Measurements from ENCODE around the gene PPP3CA.

Gene PPP3CA

GRCh38 chr4:101347267-101347556, at the start of gene PPP3CA:
TSS of gene PPP3CA (minus strand) at chr4:101347526.
- peak in 1 of 2 donors; percentile 61 for DNase-seq

GRCh38 chr4:101393256-101393655, 45.9 kb upstream of the PPP3CA start:
- no peak for DNase-seq

GRCh38 chr4:101370663-101371210, 23.4 kb upstream of the PPP3CA start:
- no peak for DNase-seq

GRCh38 chr4:101367201-101367600, 19.9 kb upstream of the PPP3CA start:
- DNase-seq: no peak

GRCh38 chr4:101366331-101366730, 19.0 kb upstream of the PPP3CA start:
- DNase-seq: no peak

GRCh38 chr4:101357751-101358150, 10.4 kb upstream of the PPP3CA start:
- no peak for DNase-seq

GRCh38 chr4:101356928-101357327, 9.6 kb upstream of the PPP3CA start:
- DNase-seq: no peak

GRCh38 chr4:101355767-101356702, 8.7 kb upstream of the PPP3CA start:
- DNase-seq: no peak

GRCh38 chr4:101355246-101355645, 7.9 kb upstream of the PPP3CA start:
- no peak for DNase-seq

GRCh38 chr4:101349801-101350064, 2.4 kb upstream of the PPP3CA start:
- DNase-seq: no peak

- no peak for DNase-seq
These were observed 1.9 kb upstream of the PPP3CA start for GRCh38 chr4:101348995-101349800.

- peak in 1 of 2 donors; percentile 11 for DNase-seq
These were observed 1.1 kb upstream of the PPP3CA start for GRCh38 chr4:101348367-101348827.

GRCh38 chr4:101347557-101348366, 436 bp upstream of the PPP3CA start:
- DNase-seq: peak; percentile 89 to 98

GRCh38 chr4:101346351-101347266, 717 bp downstream of the PPP3CA start:
- DNase-seq: peak; percentile 27 to 47

GRCh38 chr4:101345596-101346350, 1.6 kb downstream of the PPP3CA start:
- DNase-seq: peak; percentile 21 to 23

GRCh38 chr4:101345271-101345595, 2.1 kb downstream of the PPP3CA start:
- DNase-seq: peak in 1 of 2 donors; percentile 11

- DNase-seq: no peak
These were observed 8.0 kb downstream of the PPP3CA start for GRCh38 chr4:101339332-101339731.

GRCh38 chr4:101337688-101338087, 9.6 kb downstream of the PPP3CA start:
- DNase-seq: no peak

- no peak for DNase-seq
These were observed 12.3 kb downstream of the PPP3CA start for GRCh38 chr4:101334963-101335572.

GRCh38 chr4:101332424-101332823, 14.9 kb downstream of the PPP3CA start:
- DNase-seq: no peak

- no peak for DNase-seq
These were observed 16.3 kb downstream of the PPP3CA start for GRCh38 chr4:101331017-101331416.
